Activated CD4-positive, alpha-beta T cell treated with anti-CD3 and anti-CD28 coated beads, Interleukin-2, Interleukin-4, amounts not matched to agents 100 ng/mL and 50 ng/mL, durations not matched to agents 16 hours and 8 hours (primary cell): Measurements from ENCODE around the gene NUAK2.
A peak's percentile ranks its signal among the peaks of the same experiment; 100 is the strongest.
"Not testable (repeated sequence)": the region's sequence is repeated elsewhere in the genome, so short reads cannot be mapped to it uniquely, and the experiment has no call there.

Source experiments
- DNase-seq: peaks from one replicate; pipeline ENCODE4 v3.0.0-alpha.2; 2020; ENCODE audit warnings: low spot score

NUAK2 gene

DNA sequence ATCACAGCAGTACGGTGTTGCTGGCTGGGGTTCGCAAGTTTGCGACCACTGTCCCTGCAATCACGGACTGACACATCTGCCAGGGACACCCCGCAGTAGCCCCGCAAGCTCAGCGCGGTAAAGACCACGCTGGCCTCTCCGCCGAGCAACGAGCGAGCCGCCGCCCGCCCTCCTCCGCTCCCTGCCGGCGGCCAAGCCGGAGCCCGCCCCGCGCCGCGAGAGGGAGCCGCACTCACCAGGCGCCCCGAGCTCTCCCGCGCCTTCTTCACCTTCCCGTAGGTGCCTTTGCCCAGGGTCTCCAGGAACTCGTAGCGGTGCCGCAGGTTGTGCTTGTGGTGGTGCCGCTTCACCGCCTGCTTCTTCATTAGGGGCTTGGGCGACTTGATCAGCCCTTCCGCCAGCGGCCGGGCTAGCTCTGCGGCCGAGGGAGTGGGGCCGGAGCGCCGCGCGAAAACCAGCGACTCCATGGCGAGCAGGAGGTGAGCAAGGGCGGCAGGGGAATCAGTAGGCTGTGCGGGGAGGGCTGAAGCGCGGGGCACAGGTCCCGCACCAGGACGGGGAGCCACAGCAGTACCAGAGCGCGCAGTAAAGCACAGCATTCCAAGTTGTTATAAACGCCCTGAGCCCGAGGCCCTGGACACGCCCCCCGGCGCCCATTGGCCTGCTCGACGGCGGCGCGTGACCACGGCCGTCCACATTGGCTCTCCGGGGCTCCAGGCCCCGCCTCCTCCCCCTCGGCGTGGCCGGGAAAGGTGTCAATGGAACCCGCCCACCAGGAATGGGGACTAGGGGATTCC lies at the start of gene NUAK2:
Gene NUAK2, minus strand, starts transcription at position 584 of the 797 bp plus-strand sequence. Its CDS starts 117 bp downstream, at position 467.
- DNase-seq = peak; percentile 64

DNA sequence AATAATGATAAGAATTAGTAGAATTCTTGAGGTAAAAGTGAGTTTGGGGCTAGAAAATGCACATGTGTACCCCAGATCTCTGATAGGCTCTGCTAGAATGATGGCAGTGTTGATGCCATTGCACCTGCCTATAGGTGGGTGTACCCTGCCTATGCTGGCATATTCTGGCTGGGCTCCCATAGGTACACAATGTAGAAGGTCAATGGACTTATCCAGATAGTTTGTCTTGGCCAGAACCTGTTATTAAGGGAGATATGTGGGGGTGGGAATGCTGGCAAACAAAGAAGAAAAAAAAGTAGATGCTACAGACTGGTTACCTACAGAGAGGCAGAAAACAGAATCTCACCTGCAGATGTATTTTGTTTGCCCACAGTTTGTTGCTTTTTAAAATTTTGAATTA lies 49.2 kb upstream of the NUAK2 start:
- no peak for DNase-seq

DNA sequence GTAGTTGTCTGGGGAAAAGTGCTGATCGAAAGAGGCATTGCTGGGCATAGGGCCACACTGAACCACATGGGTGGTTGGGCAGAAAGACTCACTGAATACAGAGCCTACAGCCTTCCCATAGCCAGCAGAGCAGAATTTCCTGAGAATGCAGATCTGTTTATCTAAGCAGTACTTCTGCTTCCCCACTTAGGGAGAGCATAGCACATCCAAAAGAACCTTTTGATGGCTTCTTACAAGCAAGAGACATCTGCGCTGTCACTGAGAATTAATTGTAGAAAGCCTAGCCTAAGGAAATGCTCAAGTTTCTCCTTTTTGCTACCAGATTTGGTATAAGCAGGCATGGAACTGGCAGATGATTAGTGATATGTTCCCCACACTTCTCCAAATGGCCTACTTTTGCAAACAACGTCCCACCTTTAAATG lies 48.2 kb upstream of the NUAK2 start:
- DNase-seq = no peak

DNA sequence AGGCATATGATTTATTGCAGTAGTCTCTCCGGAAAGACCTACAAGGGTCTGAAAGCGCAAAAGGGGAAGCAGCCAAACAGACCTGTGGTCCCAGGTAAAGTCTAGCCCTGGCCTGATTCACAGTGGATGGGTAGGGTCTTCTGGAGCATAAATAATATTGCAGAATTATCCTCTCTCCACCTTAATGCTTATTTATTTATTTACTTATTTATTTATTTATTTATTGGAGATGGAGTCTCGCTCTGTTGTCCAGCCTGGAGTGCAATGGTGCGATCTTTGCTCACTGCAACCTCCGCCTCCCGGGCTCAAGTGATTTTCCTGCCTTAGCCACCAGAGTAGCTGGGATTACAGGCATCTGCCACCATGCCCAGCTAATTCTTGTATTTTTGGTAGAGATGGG lies 46.9 kb upstream of the NUAK2 start:
- DNase-seq = no peak

DNA sequence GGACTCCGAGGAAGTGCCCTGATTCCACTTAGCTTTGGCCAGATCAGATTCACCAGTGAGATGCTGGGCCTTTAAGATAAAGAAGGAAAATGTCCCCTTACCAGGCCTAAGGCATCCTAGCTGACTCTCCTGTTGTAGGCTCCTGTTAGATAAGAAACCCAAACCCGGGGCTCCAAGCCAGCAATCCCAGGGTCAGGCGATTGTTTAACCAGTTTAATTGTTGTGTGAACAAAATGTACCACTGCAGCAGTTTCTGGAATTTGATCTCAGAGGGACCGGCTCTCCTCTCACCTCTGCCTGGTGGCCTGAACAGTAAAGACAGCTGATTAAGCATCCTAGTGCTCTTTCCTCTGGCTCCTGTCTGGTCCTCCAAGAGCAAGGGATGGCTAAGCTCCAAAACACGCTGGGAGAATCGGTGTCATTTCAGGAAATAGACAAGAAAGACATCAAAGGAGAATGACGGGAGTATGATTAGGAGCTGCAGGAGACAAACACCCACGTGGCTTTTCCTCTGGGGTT lies 44.5 kb upstream of the NUAK2 start:
- DNase-seq = no peak

DNA sequence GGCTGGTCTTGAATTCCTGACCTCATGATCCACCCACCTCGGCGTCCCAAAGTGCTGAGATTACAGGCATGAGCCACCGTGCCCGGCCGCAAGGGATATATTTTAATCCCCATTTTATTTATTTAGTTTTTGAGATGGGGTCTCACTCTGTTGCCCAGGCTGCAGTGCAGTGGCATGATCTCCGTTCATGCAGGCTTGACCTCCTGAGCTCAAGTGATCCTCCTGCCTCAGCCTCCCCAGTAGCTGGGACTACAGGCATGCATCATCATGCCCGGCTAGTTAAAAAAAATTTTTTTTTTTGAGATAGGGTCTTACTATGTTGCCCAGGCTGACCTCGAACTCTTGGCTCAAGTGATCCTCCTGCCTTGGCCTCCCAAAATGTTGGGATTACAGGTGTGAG lies 43.5 kb upstream of the NUAK2 start:
- not testable (repeated sequence) for DNase-seq

DNA sequence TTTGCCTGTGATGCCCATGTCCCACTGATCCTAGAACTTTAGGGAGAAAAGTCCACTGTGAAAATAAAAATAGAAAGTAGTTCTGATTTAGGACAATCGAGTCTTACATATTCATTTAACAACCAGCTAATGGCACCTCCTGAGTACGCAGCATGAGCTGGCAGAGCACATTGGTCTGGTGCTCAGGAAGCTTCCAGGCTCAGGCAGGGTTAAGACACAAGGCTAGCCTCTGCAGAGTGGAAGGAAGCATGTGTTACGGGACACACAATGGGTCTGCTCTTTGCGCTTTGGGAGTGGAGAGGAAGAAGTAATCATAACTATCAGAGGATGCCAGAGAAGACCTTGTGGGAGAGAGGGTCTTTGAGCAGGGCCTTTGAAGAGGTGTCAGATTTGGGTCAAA lies 39.3 kb upstream of the NUAK2 start:
- no peak for DNase-seq

DNA sequence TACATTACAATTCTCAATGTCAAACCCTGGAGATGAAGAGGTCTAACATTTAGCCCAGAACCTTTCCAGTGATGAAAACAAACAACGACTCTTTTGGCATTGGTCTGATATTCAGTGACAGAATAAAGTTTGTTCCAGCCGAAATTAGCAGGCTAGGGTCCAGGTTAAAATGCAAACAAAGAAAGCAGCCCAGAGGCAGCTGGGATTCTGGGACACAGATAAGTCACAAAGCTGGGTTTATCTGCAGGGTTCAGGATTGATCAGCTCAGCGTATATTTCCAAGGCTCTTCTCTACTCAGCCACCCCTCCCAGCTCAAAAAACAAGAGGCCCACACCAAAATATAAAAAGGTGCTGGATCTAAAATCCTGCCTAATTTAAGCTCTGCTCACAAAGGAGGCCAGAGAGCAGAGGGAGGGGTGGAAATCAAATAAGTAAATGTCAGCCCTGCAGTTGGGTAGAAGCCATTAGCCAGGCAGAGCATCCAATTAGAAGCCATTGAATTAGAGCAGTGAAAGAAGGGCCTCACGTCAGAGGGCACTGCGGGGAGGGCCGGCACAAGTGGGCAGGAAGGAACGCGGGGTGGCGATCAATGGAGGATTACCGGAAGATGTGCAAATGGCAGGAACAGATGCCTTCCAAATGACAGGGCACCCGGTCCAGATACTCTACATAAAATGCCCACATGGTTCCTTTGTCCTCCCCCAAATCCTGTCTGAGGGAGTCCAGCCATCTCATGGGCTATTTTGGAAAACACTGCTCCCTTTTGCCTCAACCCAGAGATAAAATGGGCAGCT lies 38.4 kb upstream of the NUAK2 start:
- no peak for DNase-seq

DNA sequence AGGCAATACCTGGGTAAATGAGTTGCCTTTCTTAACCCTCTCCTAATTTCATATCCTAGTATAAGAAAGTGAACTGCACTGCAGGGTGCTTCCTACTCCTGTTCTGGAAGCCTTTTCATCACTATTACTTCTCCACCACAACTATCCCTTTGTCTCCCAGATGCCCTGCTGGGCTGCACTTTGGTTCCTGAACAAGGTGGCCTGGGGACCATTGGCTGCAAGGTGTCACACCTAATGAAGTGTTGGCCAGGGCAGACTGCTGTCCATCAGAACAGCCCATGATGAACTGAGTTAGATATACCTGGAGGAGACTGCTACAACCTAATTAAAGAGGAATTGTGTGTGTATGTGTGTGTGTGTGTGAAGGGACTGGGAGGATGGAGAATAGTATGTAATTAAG lies 37.0 kb upstream of the NUAK2 start:
- DNase-seq = no peak

DNA sequence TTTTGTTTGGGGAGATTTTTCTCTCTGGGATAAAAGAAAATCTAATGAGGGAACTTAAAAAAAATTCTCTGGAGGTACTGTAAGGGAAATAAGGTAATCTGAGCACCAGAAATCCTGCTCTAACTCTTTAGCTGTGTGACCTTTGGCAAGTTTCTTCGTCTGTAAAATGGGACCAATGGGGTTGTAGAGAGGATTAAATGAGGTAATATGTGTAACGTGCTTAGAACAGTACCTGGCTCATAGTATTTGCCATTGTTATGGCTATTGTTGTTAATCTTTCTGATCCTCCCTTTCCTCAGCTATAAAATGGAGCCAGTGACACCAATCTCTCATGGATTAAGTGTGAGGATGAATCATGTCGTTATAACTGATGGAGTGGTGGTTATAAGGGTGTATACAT lies 36.0 kb upstream of the NUAK2 start:
- DNase-seq = no peak

DNA sequence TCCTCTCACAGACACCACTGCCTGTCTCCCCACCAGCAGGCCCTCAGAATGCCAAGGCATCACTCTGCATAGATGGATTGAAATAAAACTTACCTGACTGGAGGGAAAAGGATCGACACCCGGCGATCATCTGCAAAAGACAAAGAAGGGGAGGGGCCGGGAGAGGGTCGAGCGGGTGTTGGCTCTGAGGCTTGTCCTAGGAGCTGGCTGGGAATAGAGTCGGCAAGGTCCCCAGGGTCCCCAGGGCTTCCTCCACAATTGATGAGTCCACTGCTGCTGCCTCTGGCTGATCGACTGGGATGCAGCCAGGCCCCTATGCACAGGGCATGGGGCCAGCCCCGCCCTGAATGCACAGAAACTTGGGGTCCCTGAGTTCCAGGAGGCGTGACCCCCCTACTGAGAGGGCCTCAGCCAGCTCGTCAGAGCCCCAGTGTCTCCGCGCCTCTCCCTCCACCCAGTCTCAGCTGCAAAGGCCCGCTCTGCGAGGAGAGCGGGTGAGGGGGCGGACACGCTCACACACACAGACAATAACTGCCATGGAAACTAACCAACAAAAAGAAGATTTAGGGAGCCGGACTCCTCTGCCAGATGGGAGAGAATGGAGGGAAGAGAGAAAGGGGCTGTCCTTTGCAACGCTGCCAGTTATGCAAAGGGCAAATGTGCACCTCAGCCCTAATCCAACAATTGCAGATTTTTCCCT lies 35.0 kb upstream of the NUAK2 start, which contains the start of gene KLHDC8A:
Gene KLHDC8A, minus strand, starts transcription at position 483 of the 700 bp plus-strand sequence. CDS start 13,318 bp downstream, outside the sequence.
- no peak for DNase-seq

DNA sequence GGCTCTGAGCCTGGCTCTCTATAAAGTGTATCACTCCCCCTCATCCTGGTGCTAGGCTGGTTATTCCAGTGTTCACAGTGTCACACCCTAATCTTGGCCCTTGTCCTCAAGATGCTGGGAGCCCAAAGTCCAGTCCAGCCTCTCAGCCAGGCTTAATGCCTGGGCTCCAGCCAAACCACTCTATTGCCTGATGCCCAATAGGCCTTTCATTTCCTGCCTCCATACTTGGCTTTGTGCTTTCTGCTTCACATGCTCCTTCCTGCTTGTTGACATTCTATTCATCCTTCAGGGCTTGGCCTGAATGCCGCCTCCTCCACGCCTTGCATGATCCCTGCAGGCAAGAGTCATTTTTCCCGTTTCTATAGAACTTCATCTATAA lies 33.5 kb upstream of the NUAK2 start:
- no peak for DNase-seq

DNA sequence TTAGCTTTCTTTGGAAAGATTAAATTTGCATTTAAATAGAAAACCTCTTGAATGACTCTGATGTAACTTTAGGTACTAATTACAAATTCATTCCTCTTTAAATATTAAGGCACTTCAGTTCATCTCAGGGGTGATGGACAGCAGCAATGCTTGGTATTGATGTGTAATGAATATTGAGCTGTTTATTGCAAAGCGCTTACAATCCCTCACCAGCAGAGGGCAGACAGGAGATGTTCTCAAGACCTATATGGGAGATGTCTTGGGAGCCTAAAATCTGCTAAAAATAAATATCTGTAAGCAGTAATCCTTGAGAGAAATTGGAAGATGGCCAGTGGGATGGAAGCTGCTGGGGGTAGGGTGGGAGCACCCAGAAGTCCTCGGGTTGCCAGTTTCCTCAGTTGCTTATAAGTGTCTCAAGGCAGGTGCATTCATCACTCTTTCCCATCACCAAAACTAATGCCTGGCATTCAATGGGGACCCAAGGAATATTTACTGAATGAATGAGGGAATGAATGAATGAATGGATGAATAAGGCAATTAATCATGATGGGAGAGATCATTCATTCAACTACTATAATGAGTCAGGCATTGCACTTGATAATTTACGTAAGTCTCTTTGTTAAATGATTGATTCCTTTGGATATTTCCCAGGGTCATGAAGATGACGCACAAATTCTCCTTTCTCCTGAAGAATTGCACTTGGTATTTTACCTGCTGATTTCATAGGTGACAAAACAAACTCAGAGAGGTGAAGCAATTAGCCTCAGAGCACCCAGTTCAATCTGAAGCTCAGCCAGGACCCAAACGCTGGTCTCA lies 32.9 kb upstream of the NUAK2 start:
- DNase-seq = peak; percentile 58

DNA sequence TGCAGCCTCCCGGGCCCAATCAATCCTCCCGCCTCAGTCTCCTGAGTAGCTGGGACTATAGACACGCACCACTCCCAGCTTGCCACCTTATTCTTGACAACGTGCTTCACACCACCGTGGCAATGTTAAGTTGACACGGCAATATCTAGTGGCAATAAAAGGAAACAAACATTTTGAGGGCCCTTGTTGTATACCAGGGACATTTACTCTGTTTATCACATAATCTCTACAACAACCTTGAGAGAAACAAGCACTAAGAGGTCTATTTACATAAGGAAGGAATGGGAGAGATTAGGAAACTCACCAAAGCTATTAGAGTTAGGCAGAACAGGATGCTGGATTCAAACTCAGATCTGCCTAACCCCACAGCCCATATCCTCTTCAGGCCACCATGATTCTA lies 32.1 kb upstream of the NUAK2 start:
- DNase-seq = no peak

DNA sequence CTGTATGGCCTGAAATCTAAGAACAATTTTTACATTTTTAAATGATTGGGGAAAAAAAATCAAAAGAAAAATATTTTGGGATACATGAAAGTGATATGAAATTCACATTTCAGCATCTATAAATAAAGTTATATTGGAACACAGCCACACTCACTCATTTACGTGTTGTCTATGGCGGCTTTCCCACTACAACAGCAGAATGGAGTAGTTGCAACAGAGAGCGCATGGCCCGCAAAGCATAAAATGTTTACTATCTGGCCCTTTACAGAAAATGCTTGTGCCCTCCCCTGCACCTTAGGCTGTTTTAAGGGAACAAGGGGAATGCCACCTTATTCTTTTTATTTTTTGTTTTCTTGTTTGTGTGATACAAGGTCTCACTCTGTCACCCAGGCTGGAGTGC lies 31.6 kb upstream of the NUAK2 start:
- DNase-seq = no peak

DNA sequence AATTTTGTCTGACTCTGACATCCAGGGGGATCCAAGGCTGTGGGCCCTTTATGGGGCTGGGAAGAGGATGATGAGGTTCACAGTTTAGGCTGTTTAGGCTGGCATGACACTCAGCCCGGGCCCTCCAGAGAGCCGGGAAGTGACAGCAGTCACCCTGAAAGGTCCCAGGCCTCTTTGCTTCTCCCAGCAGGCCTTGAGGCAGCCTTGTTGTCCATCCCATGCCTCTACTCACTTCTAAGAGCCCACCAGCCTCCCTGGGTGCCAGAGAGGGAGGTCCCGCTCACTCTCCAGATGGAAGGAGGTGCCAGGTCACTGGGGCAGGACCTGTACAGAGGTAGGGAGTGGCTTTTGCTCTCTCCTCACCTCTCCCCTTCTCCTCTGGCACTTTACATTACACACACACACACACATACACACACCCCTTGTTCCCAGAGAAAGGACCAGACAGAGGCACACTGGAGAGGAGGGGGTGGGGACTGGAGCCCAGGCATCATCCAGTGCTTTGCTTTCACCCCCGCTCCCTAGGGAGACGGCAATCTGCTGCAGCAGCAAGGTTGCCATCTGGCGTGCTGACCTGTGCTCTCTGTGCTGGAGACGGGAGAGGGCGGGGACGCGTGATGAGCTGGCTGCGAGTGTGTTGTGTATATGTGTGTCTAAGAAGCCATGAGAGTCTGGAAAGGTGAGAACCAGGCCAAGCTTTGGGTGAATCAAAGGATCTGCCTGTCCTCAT lies 30.6 kb upstream of the NUAK2 start:
- DNase-seq = no peak

DNA sequence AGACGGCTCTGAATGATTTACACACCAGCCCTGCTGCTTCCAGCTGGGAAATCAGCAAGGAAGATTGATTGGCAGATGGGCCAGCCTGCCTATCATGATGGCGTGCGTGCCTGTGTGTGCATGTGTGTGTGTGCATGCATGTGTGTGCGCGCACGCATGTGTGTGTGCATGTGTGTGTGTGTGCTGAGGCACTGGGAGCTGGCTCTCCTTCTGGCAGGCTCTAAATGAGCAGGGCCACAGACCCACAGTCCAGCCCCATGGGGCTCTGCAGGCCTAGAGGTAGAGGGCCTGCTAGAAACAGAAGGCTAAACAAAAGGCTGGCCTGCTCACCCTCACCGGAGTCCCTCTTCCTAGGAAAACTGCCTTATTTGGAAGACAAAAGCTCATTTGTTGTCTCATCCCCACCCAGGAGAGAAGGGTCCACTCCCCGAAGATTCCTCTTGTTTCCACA lies 29.2 kb upstream of the NUAK2 start:
- no peak for DNase-seq

DNA sequence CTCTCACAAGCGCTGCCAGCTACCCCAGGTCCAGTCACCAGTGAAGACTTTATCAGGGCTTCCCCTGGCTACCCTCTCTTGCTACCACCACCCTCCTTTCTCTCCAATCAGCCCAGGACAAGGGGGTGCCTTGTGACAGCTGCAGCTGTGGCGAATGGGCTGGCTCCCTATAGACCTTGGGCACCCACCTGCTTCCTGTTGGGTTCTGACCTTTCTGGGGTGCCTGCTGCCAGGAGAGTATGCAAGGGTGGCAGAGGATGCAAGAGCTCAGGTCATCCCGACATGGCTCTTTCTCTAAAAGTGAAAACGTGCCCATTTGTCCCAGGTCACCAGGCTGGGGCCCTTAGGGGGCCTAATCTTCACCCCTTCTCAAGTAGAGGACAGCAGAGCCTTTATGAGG lies 28.6 kb upstream of the NUAK2 start:
- DNase-seq = no peak

DNA sequence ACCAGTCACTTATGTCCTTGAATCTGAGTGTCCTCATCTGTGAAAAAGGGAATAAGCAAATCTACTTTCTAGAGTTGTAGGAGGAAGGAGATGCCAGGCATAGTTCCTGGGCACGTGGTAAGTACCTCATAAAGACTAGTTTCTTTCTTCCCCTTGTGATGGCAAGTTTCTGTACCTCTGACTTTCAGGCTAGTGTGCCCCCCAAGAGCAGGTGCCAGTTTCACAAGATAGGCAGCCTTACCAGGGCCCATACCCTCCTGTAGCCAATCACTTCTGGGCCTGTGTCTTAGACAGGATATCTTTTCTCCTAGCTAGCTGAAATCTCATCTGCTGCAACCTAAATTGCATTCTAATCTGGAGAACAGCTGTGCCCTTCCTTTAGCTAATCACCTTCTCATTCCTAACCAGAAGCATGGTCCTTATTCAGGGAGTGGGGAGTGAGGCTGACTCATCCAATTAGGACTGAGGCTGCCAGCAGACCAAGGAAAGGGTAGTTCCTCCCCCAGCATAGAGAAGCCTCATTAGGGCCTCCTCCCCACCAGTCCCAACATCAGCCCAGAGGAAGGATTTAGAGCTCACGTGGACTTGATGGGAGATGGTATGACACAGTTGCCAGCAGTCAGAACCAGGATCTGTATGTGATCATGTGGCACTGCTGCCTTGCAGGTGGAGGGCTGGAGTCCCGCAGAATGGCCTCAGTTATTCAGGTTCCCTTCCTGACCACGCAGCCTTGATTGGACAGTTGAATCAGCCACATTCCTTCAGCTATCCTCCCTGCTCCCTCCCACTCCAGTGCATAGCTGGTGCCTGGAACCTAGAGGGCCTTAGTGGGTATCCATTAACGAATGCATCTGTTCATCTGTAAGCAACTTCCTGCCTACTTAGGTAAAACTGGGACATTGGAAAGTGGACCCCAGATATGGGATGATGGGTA lies 27.3 kb upstream of the NUAK2 start:
- DNase-seq = no peak
